Aorta (tissue), 5 donors: ENCODE data around the gene SFI1. TPM values are rescaled to one million over a fixed set of nuclear protein-coding genes. Genes with fewer than 3 reads are reported as not detected.

Experiments used
- ATAC-seq: fragments of 200-7000 bp; cut with Tn5 transposase; one replicate; pipeline ENCODE4 v1.9.1; 2022; ENCODE audit warnings: moderate library complexity; ENCODE audit not compliant: low FRiP score
- DNase-seq, 2 donors: peaks; one replicate each; pipeline ENCODE4 v3.0.0-alpha.2; 2020
- H3K27ac ChIP-seq, 2 donors: one replicate each; pipeline ENCODE4 v1.5.1; 2013; ENCODE audit warnings: low read length in 2 of 2, mild to moderate bottlenecking in 2 of 2, moderate library complexity in 2 of 2, control low read depth in 1 of 2, inconsistent platforms in 1 of 2, low read depth in 1 of 2
- H3K27me3 ChIP-seq, 2 donors: one replicate each; pipeline ENCODE4 v1.6.1; 2013; ENCODE audit warnings: control low read depth in 1 of 2, low read length in 1 of 2, mild to moderate bottlenecking in 1 of 2, moderate library complexity in 1 of 2; ENCODE audit not compliant: insufficient read depth in 2 of 2, control insufficient read depth in 1 of 2
- H3K36me3 ChIP-seq, 2 donors: one replicate each; pipeline ENCODE4 v1.6.1; 2013; ENCODE audit warnings: control low read depth in 1 of 2, low read length in 1 of 2, mild to moderate bottlenecking in 1 of 2; ENCODE audit not compliant: insufficient read depth in 2 of 2, control insufficient read depth in 1 of 2
- H3K4me1 ChIP-seq, 2 donors: one replicate each; pipeline ENCODE4 v1.6.1; 2013; ENCODE audit warnings: low read length in 2 of 2, control low read depth in 1 of 2, mild to moderate bottlenecking in 1 of 2, moderate library complexity in 1 of 2; ENCODE audit not compliant: insufficient read depth in 2 of 2, control insufficient read depth in 1 of 2
- H3K4me3 ChIP-seq, 2 donors: one replicate each; pipeline ENCODE4 v1.5.1; 2013; ENCODE audit warnings: low read length in 2 of 2, control low read depth in 1 of 2, mild to moderate bottlenecking in 1 of 2
- H3K9me3 ChIP-seq: one replicate; pipeline ENCODE4 v1.6.1; 2013; ENCODE audit warnings: mild to moderate bottlenecking, low read length; ENCODE audit not compliant: control insufficient read depth
- WGBS, 2 donors: extraction: QIAGEN DNeasy Blood & Tissue Kit; methylation state at CpG; one replicate each; pipeline ENCODE4 v1.1.7; 2013; 5-methylcytosine and 5-hydroxymethylcytosine counted together
- intact Hi-C, 2 donors: fragments of 100-400 bp; cut with DNase I; formaldehyde crosslinking; loops; one replicate each; pipeline versions ENCODE4 v1.14.2 to v1.15.0; 2022
- polyA plus RNA-seq, 2 donors: library from polyadenylated mRNA; stranded (reverse); fragments of 200-250 nt; gene quantifications; one replicate each; pipeline ENCODE4 v1.2.3, GENCODE V29; 2013
- total RNA-seq, 2 donors: library from RNA; stranded (reverse); fragmentation: NEBNext Ultra II Directional; extraction: Animal tissue kit (Norgen Biotek cat#: 25700); gene quantifications; one replicate each; pipeline ENCODE4 v1.2.1, GENCODE V29; 2021
- donor health status: healthy with polysubstance abuse.
- donor health status: Bipolar disorder and iron deficiency.
- donor health status: DM: no; HTN: no; CAD: no.
- donor health status: DM: no; HTN: no; CAD: no.
- donor health status: DM: yes; HTN: yes; CAD: no.

SFI1 gene
- total and polyA plus RNA-seq, 4 donors, result 17.5 to 116 (median 38.0) TPM

- Histone ChIP-seq H3K27me3 (no peaks in the 10 kb centered on the region), H3K27ac (no peak overlapping the region), H3K9me3 (no peaks in the 10 kb centered on the region), H3K4me3 (no peak overlapping the region), H3K4me1 (no peaks in the 10 kb centered on the region), H3K36me3 (peaks cover 0 to 8% of the 10 kb centered on the region in 2 donors)
- intact Hi-C loops, result loop anchor here in 1 of 2 donors (10.0 kb wide), 1 partner anchor 266 kb away; no protein-coding TSS in a partner anchor
- no peak for DNase-seq
- no peak for ATAC-seq
- WGBS, 2 donors, result 83% methylated on average over 19 to 20 of the region's 20 CpGs
Measured at GRCh38 chr22:31620756-31621480, 124.6 kb downstream of the SFI1 start.

- Histone ChIP-seq H3K27ac (no peak overlapping the region), H3K4me1 (no peaks in the 10 kb centered on the region), H3K36me3 (peaks cover 0 to 8% of the 10 kb centered on the region in 2 donors), H3K27me3 (no peaks in the 10 kb centered on the region), H3K9me3 (no peaks in the 10 kb centered on the region), H3K4me3 (no peak overlapping the region)
- intact Hi-C loops, result loop anchor here in 1 of 2 donors (10.0 kb wide), 1 partner anchor 267 kb away; no protein-coding TSS in a partner anchor
- ATAC-seq, result no peak
- DNase-seq, result no peak
- 90 to 91% methylated on average over 19 of the region's 19 CpGs for WGBS, 2 donors
Measured at GRCh38 chr22:31621507-31622124, 125.3 kb downstream of the SFI1 start.

GRCh38 chr22:31622980-31623379, 126.6 kb downstream of the SFI1 start:
- no peaks in the 10 kb centered on the region for H3K27me3 ChIP-seq
- WGBS, 2 donors, result 89 to 91% methylated on average over 1 of the region's 1 CpG
- H3K27ac ChIP-seq, result no peak overlapping the region
- no peak for ATAC-seq
- H3K4me3 ChIP-seq, result no peak overlapping the region
- no peak for DNase-seq
- no peaks in the 10 kb centered on the region for H3K4me1 ChIP-seq
- H3K36me3 ChIP-seq, result peaks cover 0 to 8% of the 10 kb centered on the region in 2 donors
- intact Hi-C loops, result loop anchor here in 1 of 2 donors (10.0 kb wide), 1 partner anchor 268 kb away; no protein-coding TSS in a partner anchor
- no peaks in the 10 kb centered on the region for H3K9me3 ChIP-seq

GRCh38 chr22:31623592-31624304, 127.4 kb downstream of the SFI1 start:
- Histone ChIP-seq H3K36me3 (peaks cover 0 to 8% of the 10 kb centered on the region in 2 donors), H3K9me3 (no peaks in the 10 kb centered on the region)

GRCh38 chr22:31625257-31625640, 128.9 kb downstream of the SFI1 start:
- no peaks in the 10 kb centered on the region for H3K9me3 ChIP-seq
- no peak overlapping the region for H3K27ac ChIP-seq
- ATAC-seq, result no peak
- intact Hi-C loops, result loop anchor here in 1 of 2 donors (10.0 kb wide), 1 partner anchor 270 kb away; no protein-coding TSS in a partner anchor
- no peak overlapping the region for H3K4me3 ChIP-seq
- no peaks in the 10 kb centered on the region for H3K27me3 ChIP-seq
- 84% methylated on average over 7 of the region's 7 CpGs for WGBS, 2 donors
- DNase-seq, result no peak
- peaks cover 0 to 4% of the 10 kb centered on the region in 2 donors for H3K36me3 ChIP-seq
- H3K4me1 ChIP-seq, result no peaks in the 10 kb centered on the region

More at GRCh38 chr22:31623592-31624304, 127.4 kb downstream of the SFI1 start:
- DNase-seq, result no peak
- intact Hi-C loops, result loop anchor here in 1 of 2 donors (10.0 kb wide), 1 partner anchor 269 kb away; no protein-coding TSS in a partner anchor
- H3K4me3 ChIP-seq, result no peak overlapping the region
- no peak for ATAC-seq
- no peaks in the 10 kb centered on the region for H3K27me3 ChIP-seq
- H3K27ac ChIP-seq, result no peak overlapping the region
- H3K4me1 ChIP-seq, result no peaks in the 10 kb centered on the region
- WGBS, 2 donors, result 92 to 94% methylated on average over 18 of the region's 18 CpGs

- H3K4me1 ChIP-seq, result no peaks in the 10 kb centered on the region
- no peak overlapping the region for H3K4me3 ChIP-seq
- no peaks in the 10 kb centered on the region for H3K9me3 ChIP-seq
- no peak overlapping the region for H3K27ac ChIP-seq
- H3K27me3 ChIP-seq, result no peaks in the 10 kb centered on the region
- ATAC-seq (no peak), DNase-seq (no peak)
- intact Hi-C loops, result loop anchor here in 1 of 2 donors (10.0 kb wide), 1 partner anchor 271 kb away; no protein-coding TSS in a partner anchor
- H3K36me3 ChIP-seq, result peaks cover 0 to 2% of the 10 kb centered on the region in 2 donors
- whole genome bisulfite sequencing, 2 donors, result 40 to 44% methylated on average over 31 of the region's 31 CpGs
Measured at GRCh38 chr22:31625661-31626426, 129.5 kb downstream of the SFI1 start.

GRCh38 chr22:31626427-31627150, 130.3 kb downstream of the SFI1 start:
- Histone ChIP-seq H3K4me3 (no peak overlapping the region), H3K4me1 (no peaks in the 10 kb centered on the region), H3K36me3 (no peaks in the 10 kb centered on the region), H3K27me3 (no peaks in the 10 kb centered on the region), H3K27ac (no peak overlapping the region), H3K9me3 (no peaks in the 10 kb centered on the region)
- intact Hi-C loops, result loop anchor here in 1 of 2 donors (10.0 kb wide), 1 partner anchor 272 kb away; no protein-coding TSS in a partner anchor
- WGBS, 2 donors, result 67 to 75% methylated on average over 15 of the region's 15 CpGs
- ATAC-seq, result no peak
- no peak for DNase-seq
